Choroid plexus epithelial cell (primary cell): ENCODE measurements around the gene SHOC1.

Experiments
- DNase-seq: peaks from one replicate; pipeline ENCODE4 v3.0.0-alpha.2; 2010; ENCODE audit warnings: low read depth
- H3K4me3 ChIP-seq: 2 replicates; pipeline ENCODE4 v1.5.1; 2011; ENCODE audit warnings: low read depth, mild to moderate bottlenecking, control low read depth, low read length, moderate library complexity
- TF ChIP-seq, protein P1 (sequence below): conservative IDR thresholded peaks from 2 replicates; pipeline ENCODE4 v1.5.1; 2011; ENCODE audit warnings: low read depth, mild to moderate bottlenecking, control low read depth, inconsistent platforms, low read length, moderate library complexity

SHOC1 gene

DNA sequence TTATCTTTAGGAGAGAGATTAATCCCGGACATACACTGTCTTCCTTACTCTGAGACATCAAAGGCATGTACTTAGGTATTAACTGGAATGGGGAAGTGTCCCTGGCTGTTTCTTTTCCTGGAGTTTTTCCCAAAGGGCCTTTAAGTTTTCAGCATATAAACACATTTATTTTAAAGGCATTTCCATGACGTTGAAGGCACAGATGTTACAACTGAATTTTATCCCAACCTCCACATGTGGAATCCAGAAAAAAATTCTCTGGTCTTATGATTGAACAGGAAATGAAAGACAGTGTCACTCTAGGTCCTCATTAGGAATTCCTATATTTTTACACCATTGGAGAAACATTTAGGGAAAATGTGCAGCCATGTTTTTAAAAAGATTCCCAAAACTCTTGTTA lies 41.6 kb upstream of the SHOC1 start:
- TF ChIP-seq, protein P1, sequence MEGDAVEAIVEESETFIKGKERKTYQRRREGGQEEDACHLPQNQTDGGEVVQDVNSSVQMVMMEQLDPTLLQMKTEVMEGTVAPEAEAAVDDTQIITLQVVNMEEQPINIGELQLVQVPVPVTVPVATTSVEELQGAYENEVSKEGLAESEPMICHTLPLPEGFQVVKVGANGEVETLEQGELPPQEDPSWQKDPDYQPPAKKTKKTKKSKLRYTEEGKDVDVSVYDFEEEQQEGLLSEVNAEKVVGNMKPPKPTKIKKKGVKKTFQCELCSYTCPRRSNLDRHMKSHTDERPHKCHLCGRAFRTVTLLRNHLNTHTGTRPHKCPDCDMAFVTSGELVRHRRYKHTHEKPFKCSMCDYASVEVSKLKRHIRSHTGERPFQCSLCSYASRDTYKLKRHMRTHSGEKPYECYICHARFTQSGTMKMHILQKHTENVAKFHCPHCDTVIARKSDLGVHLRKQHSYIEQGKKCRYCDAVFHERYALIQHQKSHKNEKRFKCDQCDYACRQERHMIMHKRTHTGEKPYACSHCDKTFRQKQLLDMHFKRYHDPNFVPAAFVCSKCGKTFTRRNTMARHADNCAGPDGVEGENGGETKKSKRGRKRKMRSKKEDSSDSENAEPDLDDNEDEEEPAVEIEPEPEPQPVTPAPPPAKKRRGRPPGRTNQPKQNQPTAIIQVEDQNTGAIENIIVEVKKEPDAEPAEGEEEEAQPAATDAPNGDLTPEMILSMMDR: no peak
- no peak for DNase-seq

DNA sequence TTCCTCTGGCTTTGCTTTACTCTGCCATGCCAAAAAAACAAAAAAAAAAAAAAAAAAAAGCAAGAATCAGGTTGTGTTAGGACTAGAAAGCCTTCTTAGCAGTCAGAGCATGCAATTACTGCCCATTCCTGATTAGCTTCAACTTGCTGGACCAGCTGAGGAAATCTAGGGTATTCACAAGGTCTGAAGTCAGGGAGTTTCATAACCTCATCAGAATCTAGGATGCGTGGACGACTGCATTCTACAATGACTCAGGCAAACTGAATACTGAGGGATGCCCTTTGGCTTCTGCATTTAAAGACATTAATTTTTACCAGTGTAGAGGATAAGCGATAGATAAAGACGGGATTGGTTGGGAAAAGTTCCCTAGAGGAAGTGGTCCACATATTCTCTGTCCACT lies 39.2 kb upstream of the SHOC1 start:
- no peak overlapping the region for H3K4me3 ChIP-seq
- DNase-seq: peak; percentile 88
- TF ChIP-seq, protein P1: no peak

More for the DNA sequence above, 41.6 kb upstream of the SHOC1 start:
- no peak overlapping the region for H3K4me3 ChIP-seq

DNA sequence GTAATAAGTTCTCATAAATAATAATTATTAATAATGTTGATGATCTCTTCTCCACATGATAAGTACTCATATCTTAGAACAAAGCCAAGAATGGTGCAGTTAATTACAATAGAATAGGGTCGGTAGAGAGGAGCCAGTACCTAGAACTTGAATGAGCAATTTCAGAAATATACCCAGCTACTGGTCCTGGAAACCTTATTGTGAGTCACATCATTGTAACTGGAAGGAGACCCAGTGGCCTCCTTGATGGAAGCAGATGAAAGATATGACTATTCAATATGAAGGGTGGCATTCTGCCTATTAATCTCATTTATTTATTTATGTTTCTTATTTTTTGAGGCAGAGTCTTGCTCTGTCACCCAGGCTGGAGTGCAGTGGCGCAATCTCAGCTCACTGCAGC lies 37.7 kb upstream of the SHOC1 start:
- DNase-seq: no peak
- TF ChIP-seq, protein P1: no peak
- no peak overlapping the region for H3K4me3 ChIP-seq

DNA sequence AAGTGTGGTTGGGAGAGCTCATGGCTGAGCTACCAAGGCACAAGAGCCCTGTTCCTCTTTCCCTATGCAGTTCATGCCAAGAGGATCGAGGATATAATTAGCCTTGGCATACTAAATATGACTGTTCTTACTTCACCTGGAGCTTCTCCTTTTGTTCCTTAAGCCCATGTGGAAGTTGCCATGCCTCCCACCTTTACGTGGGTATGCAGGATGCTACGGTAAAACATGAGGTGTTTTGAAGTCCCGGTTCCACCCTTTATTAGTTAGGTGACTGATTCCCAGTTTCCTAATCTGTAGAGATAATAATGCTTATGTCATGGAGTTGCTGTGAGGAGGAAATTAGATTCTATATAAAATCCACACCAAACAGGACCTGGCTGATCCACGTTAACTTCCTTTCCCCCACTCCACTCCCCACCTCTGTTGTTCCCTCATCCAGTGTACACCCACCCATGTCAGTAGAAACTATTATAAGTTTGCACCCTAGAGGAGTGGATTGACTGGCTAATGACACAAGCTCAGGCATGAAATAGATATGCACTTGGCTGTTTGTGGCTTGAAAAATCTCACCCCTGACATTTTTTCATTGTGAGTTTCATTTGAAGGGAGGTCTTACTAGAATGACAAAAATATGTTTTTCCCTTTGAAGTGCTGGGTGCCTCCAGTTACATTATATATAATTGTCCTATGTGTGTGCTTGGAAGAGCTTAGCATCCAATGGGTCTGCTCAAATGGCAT lies 36.8 kb upstream of the SHOC1 start:
- H3K4me3 ChIP-seq: no peak overlapping the region
- DNase-seq: peak; percentile 54
- TF ChIP-seq, protein P1: no peak

DNA sequence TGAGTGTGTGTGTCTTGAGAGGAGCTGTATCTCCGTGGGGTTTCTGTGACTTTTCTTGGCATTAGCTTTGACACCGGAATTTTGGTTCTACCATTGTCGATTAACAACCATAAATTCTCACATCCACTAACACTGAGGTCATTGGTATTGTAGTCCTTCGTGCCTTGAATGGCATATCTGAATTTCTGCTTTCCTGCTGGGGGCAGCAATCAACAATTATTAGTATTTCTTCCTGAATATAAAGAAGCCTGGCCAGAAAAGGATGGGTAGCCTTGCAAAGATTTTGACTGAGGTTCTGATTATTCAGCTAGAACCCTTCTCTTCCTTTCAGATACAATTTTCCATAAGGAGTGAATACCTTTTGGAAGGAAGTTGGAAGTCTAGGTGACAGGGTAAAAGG lies 33.5 kb upstream of the SHOC1 start:
- DNase-seq: peak; percentile 60
- TF ChIP-seq, protein P1: peak; percentile 32
- no peak overlapping the region for H3K4me3 ChIP-seq

DNA sequence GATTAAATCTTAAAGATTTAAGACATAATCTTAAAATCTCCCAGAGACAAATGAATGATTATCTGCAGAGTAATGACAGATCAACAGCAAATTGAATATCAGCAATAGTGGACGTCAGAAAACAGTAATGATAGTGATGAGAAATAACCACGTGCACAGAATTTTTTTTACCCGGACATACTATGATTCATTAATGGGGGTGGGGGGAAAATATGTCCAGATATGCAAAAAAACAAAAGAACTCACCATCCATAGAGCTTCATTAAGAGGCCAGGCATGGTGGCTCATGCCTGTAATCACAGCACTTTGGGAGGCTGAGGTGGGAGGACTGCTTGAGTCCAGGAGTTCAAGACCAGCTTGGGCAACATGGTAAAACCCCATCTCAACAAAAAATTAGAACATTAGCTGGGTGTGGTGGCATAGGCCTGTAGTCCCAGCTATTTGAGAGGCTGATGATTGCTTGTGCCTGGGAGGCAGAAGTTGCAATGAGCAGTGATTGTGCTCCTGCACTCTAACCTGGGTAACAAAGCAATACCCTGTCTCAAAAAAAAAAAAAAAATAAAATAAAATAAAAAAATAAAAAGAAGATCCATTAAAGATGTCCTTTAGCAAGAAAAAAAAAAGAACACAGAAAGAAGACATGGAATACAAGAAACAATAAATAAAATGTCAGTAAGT lies 30.9 kb upstream of the SHOC1 start:
- no peak overlapping the region for H3K4me3 ChIP-seq
- DNase-seq: peak; percentile 59
- TF ChIP-seq, protein P1: no peak
